Hepatocyte (in vitro differentiated cells): Measurements from ENCODE around the gene SHOC2.

Experiments
- CTCF ChIP-seq: fragments of 200-600 bp; sonication (generic); IDR thresholded peaks from 2 replicates; pipeline ENCODE4 v1.5.1; 2016; ENCODE audit warnings: antibody characterized with exemption, mild to moderate bottlenecking; ENCODE audit not compliant: poor library complexity
- EZH2 ChIP-seq: fragments of 200-600 bp; sonication (generic); IDR thresholded peaks from 2 replicates; pipeline ENCODE4 v1.6.1; 2016; ENCODE audit warnings: antibody characterized with exemption, mild to moderate bottlenecking, borderline replicate concordance
- EZH2phosphoT487 ChIP-seq: fragments of 200-600 bp; sonication (generic); IDR thresholded peaks from one replicate; pipeline ENCODE4 v1.6.1; 2018; ENCODE audit warnings: antibody characterized with exemption, mild to moderate bottlenecking, low read depth, moderate library complexity; ENCODE audit not compliant: unreplicated experiment, severe bottlenecking

- TF ChIP-seq EZH2 (no peak), EZH2phosphoT487 (no peak), CTCF (no peak)
Observed at GRCh38 chr10:110967645-110968044, 48.2 kb downstream of the SHOC2 start.
